Panc1 (cell line): Measurements from ENCODE around the gene TOB1.

ENCODE experiments used
- POLR2AphosphoS5 ChIP-seq: IDR thresholded peaks from 2 replicates; pipeline ENCODE4 v1.6.1; 2012; ENCODE audit warnings: mild to moderate bottlenecking, low read depth, low read length, moderate library complexity
- TF ChIP-seq, protein P1 (sequence below): fragments of 450-650 bp; IDR thresholded peaks from 2 replicates; pipeline ENCODE4 v1.5.1; 2017; ENCODE audit warnings: mild to moderate bottlenecking
- TF ChIP-seq, protein P2 (sequence below), 2 experiments: IDR thresholded peaks; 2 replicates each; pipeline ENCODE4 v1.6.1; 2011 to 2012; ENCODE audit warnings: low read depth in 2 of 2, control low read depth in 1 of 2, low read length in 1 of 2, mild to moderate bottlenecking in 1 of 2, moderate library complexity in 1 of 2; ENCODE audit not compliant: insufficient read depth in 1 of 2

DNA sequence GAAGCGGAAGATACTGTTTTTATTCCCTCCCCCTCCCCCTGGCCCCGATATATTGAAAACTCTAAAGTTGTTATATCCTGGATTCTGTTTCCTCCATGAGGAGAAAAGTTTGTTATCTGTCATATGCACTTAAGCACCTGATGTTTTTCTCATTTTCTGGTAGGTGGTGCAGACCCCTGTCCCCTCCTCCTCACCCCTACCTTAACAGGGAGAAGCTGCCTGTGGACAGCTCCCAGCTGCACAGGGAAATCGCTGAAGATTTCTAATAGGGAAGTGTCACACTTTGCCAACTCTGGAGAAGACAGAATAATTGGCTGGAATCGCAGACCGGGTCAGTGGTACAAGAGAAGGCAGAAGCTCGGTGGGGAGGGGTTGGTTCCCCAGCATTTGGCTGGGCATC, 45.3 kb upstream of the TOB1 start:
- no peak for TF ChIP-seq POLR2AphosphoS5
- TF ChIP-seq, protein P1, sequence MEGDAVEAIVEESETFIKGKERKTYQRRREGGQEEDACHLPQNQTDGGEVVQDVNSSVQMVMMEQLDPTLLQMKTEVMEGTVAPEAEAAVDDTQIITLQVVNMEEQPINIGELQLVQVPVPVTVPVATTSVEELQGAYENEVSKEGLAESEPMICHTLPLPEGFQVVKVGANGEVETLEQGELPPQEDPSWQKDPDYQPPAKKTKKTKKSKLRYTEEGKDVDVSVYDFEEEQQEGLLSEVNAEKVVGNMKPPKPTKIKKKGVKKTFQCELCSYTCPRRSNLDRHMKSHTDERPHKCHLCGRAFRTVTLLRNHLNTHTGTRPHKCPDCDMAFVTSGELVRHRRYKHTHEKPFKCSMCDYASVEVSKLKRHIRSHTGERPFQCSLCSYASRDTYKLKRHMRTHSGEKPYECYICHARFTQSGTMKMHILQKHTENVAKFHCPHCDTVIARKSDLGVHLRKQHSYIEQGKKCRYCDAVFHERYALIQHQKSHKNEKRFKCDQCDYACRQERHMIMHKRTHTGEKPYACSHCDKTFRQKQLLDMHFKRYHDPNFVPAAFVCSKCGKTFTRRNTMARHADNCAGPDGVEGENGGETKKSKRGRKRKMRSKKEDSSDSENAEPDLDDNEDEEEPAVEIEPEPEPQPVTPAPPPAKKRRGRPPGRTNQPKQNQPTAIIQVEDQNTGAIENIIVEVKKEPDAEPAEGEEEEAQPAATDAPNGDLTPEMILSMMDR = no peak
- TF ChIP-seq, protein P2, sequence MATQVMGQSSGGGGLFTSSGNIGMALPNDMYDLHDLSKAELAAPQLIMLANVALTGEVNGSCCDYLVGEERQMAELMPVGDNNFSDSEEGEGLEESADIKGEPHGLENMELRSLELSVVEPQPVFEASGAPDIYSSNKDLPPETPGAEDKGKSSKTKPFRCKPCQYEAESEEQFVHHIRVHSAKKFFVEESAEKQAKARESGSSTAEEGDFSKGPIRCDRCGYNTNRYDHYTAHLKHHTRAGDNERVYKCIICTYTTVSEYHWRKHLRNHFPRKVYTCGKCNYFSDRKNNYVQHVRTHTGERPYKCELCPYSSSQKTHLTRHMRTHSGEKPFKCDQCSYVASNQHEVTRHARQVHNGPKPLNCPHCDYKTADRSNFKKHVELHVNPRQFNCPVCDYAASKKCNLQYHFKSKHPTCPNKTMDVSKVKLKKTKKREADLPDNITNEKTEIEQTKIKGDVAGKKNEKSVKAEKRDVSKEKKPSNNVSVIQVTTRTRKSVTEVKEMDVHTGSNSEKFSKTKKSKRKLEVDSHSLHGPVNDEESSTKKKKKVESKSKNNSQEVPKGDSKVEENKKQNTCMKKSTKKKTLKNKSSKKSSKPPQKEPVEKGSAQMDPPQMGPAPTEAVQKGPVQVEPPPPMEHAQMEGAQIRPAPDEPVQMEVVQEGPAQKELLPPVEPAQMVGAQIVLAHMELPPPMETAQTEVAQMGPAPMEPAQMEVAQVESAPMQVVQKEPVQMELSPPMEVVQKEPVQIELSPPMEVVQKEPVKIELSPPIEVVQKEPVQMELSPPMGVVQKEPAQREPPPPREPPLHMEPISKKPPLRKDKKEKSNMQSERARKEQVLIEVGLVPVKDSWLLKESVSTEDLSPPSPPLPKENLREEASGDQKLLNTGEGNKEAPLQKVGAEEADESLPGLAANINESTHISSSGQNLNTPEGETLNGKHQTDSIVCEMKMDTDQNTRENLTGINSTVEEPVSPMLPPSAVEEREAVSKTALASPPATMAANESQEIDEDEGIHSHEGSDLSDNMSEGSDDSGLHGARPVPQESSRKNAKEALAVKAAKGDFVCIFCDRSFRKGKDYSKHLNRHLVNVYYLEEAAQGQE (IDR thresholded peaks at IDR 0.05; ENCODE audit: insufficient read depth in 1 of 2, low read depth in 2 of 2, low read length in 1 of 2) = 0 out of 4 replicates have a peak, but pooled peaks of 1 of the 2 experiments have one; percentile 21
